HepG2 (cell line): ENCODE measurements around the gene TECTB. TPM values are rescaled to one million over a fixed set of nuclear protein-coding genes. Genes with fewer than 3 reads are reported as not detected.

Experiments used
- BATF2 ChIP-seq: sonication (generic); formaldehyde crosslinking; IDR thresholded peaks from 2 replicates; pipeline ENCODE4 v1.8.0; 2022; ENCODE audit warnings: mild to moderate bottlenecking, missing genetic modification reagents, moderate library complexity
- BRD4 ChIP-seq: sonication (generic); formaldehyde crosslinking; IDR thresholded peaks from 2 replicates; pipeline ENCODE4 v1.4.0; 2020; ENCODE audit warnings: missing genetic modification reagents
- GLI4 ChIP-seq: sonication (generic); formaldehyde crosslinking; IDR thresholded peaks from 2 replicates; pipeline ENCODE4 v1.5.1; 2020; ENCODE audit warnings: missing genetic modification reagents, mild to moderate bottlenecking, moderate library complexity, borderline replicate concordance
- MBNL3 ChIP-seq: fragments of 250-450 bp; sonication (Bioruptor Pico); conservative IDR thresholded peaks from 2 replicates; pipeline ENCODE4 v1.8.0; 2022; ENCODE audit warnings: mild to moderate bottlenecking, inconsistent platforms
- MNT ChIP-seq: fragments of 450-650 bp; IDR thresholded peaks from 2 replicates; pipeline ENCODE4 v1.6.1; 2016
- NCOR1 ChIP-seq: fragments of 200-600 bp; sonication (generic); IDR thresholded peaks from 2 replicates; pipeline ENCODE4 v1.7.0; 2017; ENCODE audit warnings: antibody characterized with exemption, low read length, borderline replicate concordance
- POGZ ChIP-seq: sonication (generic); formaldehyde crosslinking; IDR thresholded peaks from 2 replicates; pipeline ENCODE4 v1.4.0; 2020; ENCODE audit warnings: mild to moderate bottlenecking, missing genetic modification reagents
- RNF219 ChIP-seq: sonication (generic); formaldehyde crosslinking; IDR thresholded peaks from 2 replicates; pipeline ENCODE4 v1.5.0; 2020; ENCODE audit warnings: mild to moderate bottlenecking, missing genetic modification reagents
- THRA ChIP-seq: sonication (generic); formaldehyde crosslinking; IDR thresholded peaks from 2 replicates; pipeline ENCODE4 v1.4.0; 2020; ENCODE audit warnings: missing genetic modification reagents, borderline replicate concordance
- ZNF335 ChIP-seq: sonication (generic); formaldehyde crosslinking; IDR thresholded peaks from 2 replicates; pipeline ENCODE4 v1.4.0; 2020; ENCODE audit warnings: missing genetic modification reagents
- ZNF367 ChIP-seq: sonication (generic); formaldehyde crosslinking; IDR thresholded peaks from 2 replicates; pipeline ENCODE4 v1.4.0; 2020; ENCODE audit warnings: missing genetic modification reagents, borderline replicate concordance
- ZNF512B ChIP-seq: sonication (generic); formaldehyde crosslinking; IDR thresholded peaks from 2 replicates; pipeline ENCODE4 v1.5.1; 2020; ENCODE audit warnings: missing genetic modification reagents, mild to moderate bottlenecking, borderline replicate concordance
- ZNF646 ChIP-seq: sonication (generic); formaldehyde crosslinking; IDR thresholded peaks from 2 replicates; pipeline ENCODE4 v1.9.0; 2021; ENCODE audit warnings: mild to moderate bottlenecking, missing genetic modification reagents
- ZNF777 ChIP-seq: sonication (generic); formaldehyde crosslinking; IDR thresholded peaks from 2 replicates; pipeline ENCODE4 v1.4.0; 2020; ENCODE audit warnings: missing genetic modification reagents
- polyA plus RNA-seq, 8 experiments: library from polyadenylated mRNA; depleted of rRNA in 3 of 8; stranded (reverse) in 7 of 8; unstranded in 1 of 8; fragments of >200 nt; fragmentation: Illumina TruSeq in 4 of 8; extraction: Trizol in 4 of 8; gene quantifications; 2 replicates each; pipeline versions ENCODE4 v1.2.1 to v1.2.3, GENCODE V29; 2011 to 2016; ENCODE audit warnings: low read depth in 4 of 8, missing spikeins in 1 of 8, mixed read lengths in 1 of 8; ENCODE audit not compliant: insufficient read depth in 1 of 8
- total RNA-seq, 5 experiments: library from RNA; depleted of rRNA; stranded (reverse); fragments of >200 nt; fragmentation: Illumina TruSeq; extraction: Trizol; gene quantifications; 2 replicates each; pipeline ENCODE4 v1.2.3, GENCODE V29; 2016; ENCODE audit warnings: low read depth in 1 of 5

Gene TECTB
- total and polyA plus RNA-seq, 2 of the 13 experiments (the other 11 are each of a cell fraction or from before 2014, with no cell fraction given) = 0.78 to 1.8 TPM

- no peak for TF ChIP-seq ZNF646
- no peak for TF ChIP-seq ZNF335 (CRISPR knock-in tag)
- TF ChIP-seq BRD4 (CRISPR knock-in tag) = 0 out of 2 replicates have a peak, but pooled peaks have one; percentile 41
- TF ChIP-seq BATF2 (CRISPR knock-in tag) = no peak
- TF ChIP-seq MBNL3 (CRISPR knock-in tag) = no peak
- 0 out of 2 replicates have a peak, but pooled peaks have one; percentile 29 for TF ChIP-seq POGZ (CRISPR knock-in tag)
- TF ChIP-seq RNF219 (CRISPR knock-in tag) = no peak
- TF ChIP-seq MNT = no peak
- no peak for TF ChIP-seq GLI4 (CRISPR knock-in tag)
- no peak for TF ChIP-seq ZNF512B
- 0 out of 2 replicates have a peak, but pooled peaks have one; percentile 9 for TF ChIP-seq ZNF777
- TF ChIP-seq NCOR1 = no peak
- TF ChIP-seq THRA (CRISPR knock-in tag) = no peak
- no peak for TF ChIP-seq ZNF367 (CRISPR knock-in tag)
Observed at GRCh38 chr10:112262546-112262945, 20.7 kb upstream of the TECTB start (continued).
